ENCODE results near the gene TINAGL1. TPM values are rescaled to one million over a fixed set of nuclear protein-coding genes. Genes with fewer than 3 reads are reported as not detected.

The TINAGL1 gene, protein sequence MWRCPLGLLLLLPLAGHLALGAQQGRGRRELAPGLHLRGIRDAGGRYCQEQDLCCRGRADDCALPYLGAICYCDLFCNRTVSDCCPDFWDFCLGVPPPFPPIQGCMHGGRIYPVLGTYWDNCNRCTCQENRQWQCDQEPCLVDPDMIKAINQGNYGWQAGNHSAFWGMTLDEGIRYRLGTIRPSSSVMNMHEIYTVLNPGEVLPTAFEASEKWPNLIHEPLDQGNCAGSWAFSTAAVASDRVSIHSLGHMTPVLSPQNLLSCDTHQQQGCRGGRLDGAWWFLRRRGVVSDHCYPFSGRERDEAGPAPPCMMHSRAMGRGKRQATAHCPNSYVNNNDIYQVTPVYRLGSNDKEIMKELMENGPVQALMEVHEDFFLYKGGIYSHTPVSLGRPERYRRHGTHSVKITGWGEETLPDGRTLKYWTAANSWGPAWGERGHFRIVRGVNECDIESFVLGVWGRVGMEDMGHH
- 27.2 and 30.0 TPM in 2 replicates for total RNA-seq (ENCODE audit: low replicate concordance)
- long read RNA-seq, partial matches to known transcripts: 0 of 1 reads
- long read RNA-seq, other reads (novel, unspliced or antisense): 1 of 1 reads

DNA sequence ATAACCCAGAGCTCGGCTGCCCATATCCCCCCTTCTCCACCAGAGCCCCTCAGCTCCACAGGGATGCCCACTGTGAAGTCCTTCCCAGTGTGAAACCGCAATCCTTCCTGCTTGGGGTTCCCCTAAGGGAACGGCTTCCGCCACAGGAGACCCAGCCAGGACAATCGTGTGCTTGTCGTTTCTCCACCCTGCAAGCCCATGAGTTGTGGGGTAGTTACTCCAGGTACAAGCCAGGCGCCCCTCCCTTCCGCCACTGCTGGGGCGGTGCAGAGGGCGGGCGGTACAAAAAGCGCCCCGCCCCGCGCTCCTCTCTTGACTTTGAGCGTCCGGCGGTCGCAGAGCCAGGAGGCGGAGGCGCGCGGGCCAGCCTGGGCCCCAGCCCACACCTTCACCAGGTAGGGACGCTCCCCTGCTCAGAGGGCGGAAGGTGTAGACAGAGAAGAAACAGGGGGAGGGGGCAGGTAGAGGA is at the start of gene TINAGL1:
Gene TINAGL1 (plus strand): TSS at position 315 of the 469 bp plus-strand sequence. CDS start 634 bp downstream, outside the sequence.
- peak within 1 kb of the TSS; percentile 82 for H3K4me3 Mint-ChIP-seq
- TF ChIP-seq, protein P1, sequence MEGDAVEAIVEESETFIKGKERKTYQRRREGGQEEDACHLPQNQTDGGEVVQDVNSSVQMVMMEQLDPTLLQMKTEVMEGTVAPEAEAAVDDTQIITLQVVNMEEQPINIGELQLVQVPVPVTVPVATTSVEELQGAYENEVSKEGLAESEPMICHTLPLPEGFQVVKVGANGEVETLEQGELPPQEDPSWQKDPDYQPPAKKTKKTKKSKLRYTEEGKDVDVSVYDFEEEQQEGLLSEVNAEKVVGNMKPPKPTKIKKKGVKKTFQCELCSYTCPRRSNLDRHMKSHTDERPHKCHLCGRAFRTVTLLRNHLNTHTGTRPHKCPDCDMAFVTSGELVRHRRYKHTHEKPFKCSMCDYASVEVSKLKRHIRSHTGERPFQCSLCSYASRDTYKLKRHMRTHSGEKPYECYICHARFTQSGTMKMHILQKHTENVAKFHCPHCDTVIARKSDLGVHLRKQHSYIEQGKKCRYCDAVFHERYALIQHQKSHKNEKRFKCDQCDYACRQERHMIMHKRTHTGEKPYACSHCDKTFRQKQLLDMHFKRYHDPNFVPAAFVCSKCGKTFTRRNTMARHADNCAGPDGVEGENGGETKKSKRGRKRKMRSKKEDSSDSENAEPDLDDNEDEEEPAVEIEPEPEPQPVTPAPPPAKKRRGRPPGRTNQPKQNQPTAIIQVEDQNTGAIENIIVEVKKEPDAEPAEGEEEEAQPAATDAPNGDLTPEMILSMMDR (conservative IDR thresholded peaks at IDR 0.05): no peak
- DNase-seq (ENCODE audit: extremely low spot score, unreplicated experiment): peak; percentile 71
- H3K27ac Mint-ChIP-seq: peak within 1 kb of the TSS; percentile 76
- peaks cover 16% of the 10 kb centered on the region for H3K4me1 Mint-ChIP-seq (ENCODE audit: unreplicated experiment)
- H3K9me3 Mint-ChIP-seq: no peaks in the 10 kb centered on the region
- peaks cover 3% of the 10 kb centered on the region for H3K27me3 Mint-ChIP-seq
- no peaks in the 10 kb centered on the region for H3K36me3 Mint-ChIP-seq

DNA sequence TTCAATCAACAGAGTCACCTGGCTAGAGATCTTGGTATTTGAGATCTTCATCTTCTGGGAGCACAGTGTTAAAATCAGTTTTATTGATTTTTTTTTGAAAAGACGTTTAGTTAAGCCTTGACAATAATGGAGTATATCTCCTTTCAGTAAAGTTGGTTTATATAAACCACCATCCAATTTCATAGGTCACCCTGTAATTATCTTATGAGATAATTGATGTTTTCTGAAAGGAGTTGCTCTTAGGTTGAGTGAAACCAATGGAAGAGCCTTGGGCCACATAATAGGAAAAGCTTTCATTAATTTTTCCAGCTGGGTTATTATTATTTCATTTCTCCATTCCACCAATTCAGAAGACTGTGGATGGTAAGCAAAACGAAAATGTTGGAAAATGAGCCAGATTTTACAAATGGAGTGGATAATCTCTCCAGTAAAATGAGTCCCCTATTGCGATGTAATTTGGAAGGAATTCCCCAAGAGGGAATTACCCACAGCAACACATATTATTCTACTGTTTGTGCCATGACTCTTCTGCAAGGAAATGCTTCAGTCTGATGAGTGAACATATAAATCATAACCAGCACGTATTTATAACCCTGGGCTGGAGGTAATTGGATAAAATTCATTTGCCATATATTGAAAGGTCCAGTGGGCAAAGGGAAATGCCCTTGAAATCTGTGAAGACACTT is 46.2 kb upstream of the TINAGL1 start:
- TF ChIP-seq, protein P1 (conservative IDR thresholded peaks at IDR 0.05): no peak
- no peak overlapping the region for H3K4me3 Mint-ChIP-seq
- peaks cover 16% of the 10 kb centered on the region for H3K4me1 Mint-ChIP-seq (ENCODE audit: unreplicated experiment)
- H3K9me3 Mint-ChIP-seq: peaks cover 4% of the 10 kb centered on the region
- H3K27me3 Mint-ChIP-seq: no peaks in the 10 kb centered on the region
- H3K36me3 Mint-ChIP-seq: no peaks in the 10 kb centered on the region
- no peak for DNase-seq (ENCODE audit: extremely low spot score, unreplicated experiment)
- no peak overlapping the region for H3K27ac Mint-ChIP-seq

DNA sequence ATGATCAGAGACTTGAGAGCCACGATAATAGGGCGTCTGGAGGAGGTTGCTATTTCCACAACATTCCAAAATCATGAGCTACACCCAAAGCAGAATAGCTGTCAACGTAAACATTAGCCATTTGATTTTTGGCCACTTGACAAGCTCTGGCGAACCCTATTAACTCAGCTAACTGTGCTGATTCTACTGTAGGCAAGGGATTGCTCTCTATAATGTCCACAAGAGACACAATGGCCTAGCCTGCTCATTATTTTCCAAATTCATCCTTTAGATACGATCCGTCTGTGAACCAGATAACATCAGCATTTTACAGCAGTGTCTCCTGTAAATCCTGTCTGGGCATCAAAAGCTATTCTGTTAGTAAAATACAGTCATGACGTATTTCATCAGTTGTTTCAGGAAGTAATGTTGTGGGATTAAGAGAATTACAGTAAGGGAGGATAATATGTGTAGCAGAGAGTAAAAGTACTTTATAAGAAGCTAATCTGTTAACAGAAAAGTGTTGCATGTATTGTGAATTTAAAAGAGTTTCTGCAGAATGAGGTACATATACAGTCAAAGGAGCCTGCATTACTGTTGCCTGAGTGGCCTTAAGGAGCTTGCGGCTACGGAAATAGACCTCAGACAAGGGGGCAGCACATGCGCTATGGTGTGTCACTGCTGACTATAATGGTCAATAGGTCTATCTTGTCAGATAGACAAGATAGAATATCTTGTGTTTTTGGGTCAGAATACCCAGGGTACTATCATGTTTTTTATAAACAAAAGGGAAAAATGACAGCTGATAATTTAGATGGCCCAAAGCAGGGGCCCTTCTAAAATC is 44.9 kb upstream of the TINAGL1 start:
- no peak for DNase-seq (ENCODE audit: extremely low spot score, unreplicated experiment)
- H3K36me3 Mint-ChIP-seq: no peaks in the 10 kb centered on the region
- H3K9me3 Mint-ChIP-seq: peaks cover 4% of the 10 kb centered on the region
- peaks cover 16% of the 10 kb centered on the region for H3K4me1 Mint-ChIP-seq (ENCODE audit: unreplicated experiment)
- H3K4me3 Mint-ChIP-seq: no peak overlapping the region
- TF ChIP-seq, protein P1 (conservative IDR thresholded peaks at IDR 0.05): no peak
- H3K27me3 Mint-ChIP-seq: no peaks in the 10 kb centered on the region
- H3K27ac Mint-ChIP-seq: no peak overlapping the region

DNA sequence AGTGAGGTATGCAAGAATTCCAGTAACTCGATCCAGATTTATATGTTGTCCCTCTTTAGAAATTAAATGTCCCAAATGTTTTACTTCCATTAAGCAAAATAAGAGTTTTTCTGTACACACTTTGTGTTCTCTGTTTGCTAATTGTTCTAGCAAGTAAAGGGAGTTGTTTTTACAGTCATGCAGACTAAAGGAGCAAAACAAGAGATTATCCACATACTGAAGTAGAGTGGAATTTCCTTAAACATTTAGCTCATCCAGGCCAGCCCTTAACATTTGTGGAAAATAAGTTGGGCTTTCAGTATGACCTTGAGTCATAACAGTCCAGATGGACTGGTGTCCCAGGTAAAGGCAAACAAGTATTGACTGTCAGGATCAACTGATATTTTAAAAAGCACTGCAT is 44.1 kb upstream of the TINAGL1 start:
- no peak for DNase-seq (ENCODE audit: extremely low spot score, unreplicated experiment)
- peaks cover 16% of the 10 kb centered on the region for H3K4me1 Mint-ChIP-seq (ENCODE audit: unreplicated experiment)
- peaks cover 4% of the 10 kb centered on the region for H3K9me3 Mint-ChIP-seq
- H3K36me3 Mint-ChIP-seq: no peaks in the 10 kb centered on the region
- TF ChIP-seq, protein P1 (conservative IDR thresholded peaks at IDR 0.05): no peak
- no peaks in the 10 kb centered on the region for H3K27me3 Mint-ChIP-seq
- H3K27ac Mint-ChIP-seq: no peak overlapping the region
- no peak overlapping the region for H3K4me3 Mint-ChIP-seq

DNA sequence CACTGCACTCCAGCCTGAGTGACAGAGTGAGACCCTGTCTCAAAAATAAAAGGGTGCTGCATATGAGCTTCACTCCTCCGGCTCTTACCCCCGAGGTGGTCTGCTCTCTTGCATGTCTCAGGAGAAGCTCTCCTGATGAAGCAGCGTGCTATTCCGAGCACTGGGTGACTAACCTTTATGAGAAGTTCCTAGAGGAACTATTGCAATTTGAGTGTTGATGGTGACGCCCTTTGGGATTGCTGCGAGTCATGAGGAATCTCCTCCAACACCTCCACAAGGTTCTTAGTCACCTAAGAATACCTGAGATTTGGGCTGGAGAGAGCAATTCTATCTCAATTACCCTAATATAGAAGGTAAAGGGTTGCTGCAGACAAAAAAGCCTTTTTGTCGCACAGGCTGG is 40.8 kb upstream of the TINAGL1 start:
- TF ChIP-seq, protein P1 (conservative IDR thresholded peaks at IDR 0.05): no peak
- H3K4me1 Mint-ChIP-seq (ENCODE audit: unreplicated experiment): peaks cover 16% of the 10 kb centered on the region
- no peak overlapping the region for H3K27ac Mint-ChIP-seq
- H3K4me3 Mint-ChIP-seq: no peak overlapping the region
- H3K36me3 Mint-ChIP-seq: no peaks in the 10 kb centered on the region
- no peak for DNase-seq (ENCODE audit: extremely low spot score, unreplicated experiment)
- peaks cover under 1% of the 10 kb centered on the region for H3K27me3 Mint-ChIP-seq
- no peaks in the 10 kb centered on the region for H3K9me3 Mint-ChIP-seq

Measured in type B pancreatic cell (in vitro differentiated cells).